ENCODE data around the gene NACA2. TPM values are rescaled to one million over a fixed set of nuclear protein-coding genes. Genes with fewer than 3 reads are reported as not detected.

NACA2 gene
- total and polyA plus RNA-seq, 2 of the 4 experiments (the other 2 are of a cell fraction): not detected

DNA sequence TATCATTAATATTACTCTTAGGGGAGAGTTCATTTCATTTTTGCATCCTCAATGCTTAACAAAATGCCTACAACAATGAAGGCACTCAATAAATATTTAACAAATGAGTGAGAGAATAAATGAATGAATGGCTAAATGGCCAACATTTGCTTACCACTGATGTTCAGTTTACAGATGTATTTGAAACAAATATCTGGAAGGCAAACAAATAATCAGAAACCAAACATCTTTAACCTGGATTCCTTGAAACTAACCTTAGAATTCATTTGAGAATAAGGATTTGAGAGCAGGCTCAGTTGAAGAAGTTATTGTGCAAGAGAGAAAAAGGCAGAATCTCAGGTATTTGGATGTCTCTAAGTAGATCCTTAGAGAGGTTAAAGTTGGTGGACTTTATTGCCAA is 8.4 kb downstream of the NACA2 start:
- no peak overlapping the region for H2BK15ac ChIP-seq (ENCODE audit: low read depth, low read length)
- no peak overlapping the region for H3K27ac ChIP-seq (ENCODE audit: insufficient read depth, low read length)
- H3K4me1 ChIP-seq (ENCODE audit: control insufficient read depth, insufficient read depth, low read length): peaks cover 7% of the 10 kb centered on the region; the same call in 1 of the 2 replicates
- BruUV-seq (replicated peaks): no TSS peak
- H4K5ac ChIP-seq (ENCODE audit: low read depth, low read length): no peak overlapping the region
- CTCF ChIA-PET: interaction anchor here (1.1 kb wide), 1 partner anchor 171 kb away, joined by 3 read pairs; no protein-coding TSS in a partner anchor
- no peak overlapping the region for H4K91ac ChIP-seq (ENCODE audit: insufficient read depth, low read depth, low read length)
- H3K23ac ChIP-seq (ENCODE audit: low read depth, low read length): no peak overlapping the region
- ATAC-seq (ENCODE audit: low read depth) (no peak), DNase-seq (no peak)
- H3K18ac ChIP-seq (ENCODE audit: low read depth, low read length): no peak overlapping the region
- H3K27me3 ChIP-seq (ENCODE audit: control insufficient read depth, insufficient read depth, low read length): no peaks in the 10 kb centered on the region; the same call in 1 of the 2 replicates
- no peak overlapping the region for H2BK20ac ChIP-seq (ENCODE audit: low read depth, low read length)
- in situ Hi-C loops (cut with MboI; ENCODE audit: low sequenced_read_pairs) (no loop called here), dilution Hi-C loops (cut with HindIII; ENCODE audit: low sequenced_read_pairs, unreplicated experiment) (no loop called here), intact Hi-C loops (cut with micrococcal nuclease) (no loop called here)
- H3K56ac ChIP-seq (ENCODE audit: extremely low read depth, insufficient read depth, low read length): no peak overlapping the region
- H4K20me1 ChIP-seq (ENCODE audit: insufficient read depth, low read length): no peaks in the 10 kb centered on the region
- TF ChIP-seq CEBPB (IDR thresholded peaks at IDR 0.05; ENCODE audit: low read depth, low read length): peak; percentile 35; the same call in 1 of the 2 replicates
- no peak for TF ChIP-seq BHLHE40 (IDR thresholded peaks at IDR 0.05; ENCODE audit: low read depth, low read length)
- TF ChIP-seq, protein P1, sequence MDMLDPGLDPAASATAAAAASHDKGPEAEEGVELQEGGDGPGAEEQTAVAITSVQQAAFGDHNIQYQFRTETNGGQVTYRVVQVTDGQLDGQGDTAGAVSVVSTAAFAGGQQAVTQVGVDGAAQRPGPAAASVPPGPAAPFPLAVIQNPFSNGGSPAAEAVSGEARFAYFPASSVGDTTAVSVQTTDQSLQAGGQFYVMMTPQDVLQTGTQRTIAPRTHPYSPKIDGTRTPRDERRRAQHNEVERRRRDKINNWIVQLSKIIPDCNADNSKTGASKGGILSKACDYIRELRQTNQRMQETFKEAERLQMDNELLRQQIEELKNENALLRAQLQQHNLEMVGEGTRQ (IDR thresholded peaks at IDR 0.05; ENCODE audit: low read depth, low read length): no peak
- no peak for TF ChIP-seq MAFK (IDR thresholded peaks at IDR 0.05; ENCODE audit: low read depth, low read length)
- TF ChIP-seq CTCF (conservative IDR thresholded peaks at IDR 0.05; ENCODE audit: low read depth, low read length): no peak
- no peak for TF ChIP-seq RAD21 (IDR thresholded peaks at IDR 0.05; ENCODE audit: low read length)
- TF ChIP-seq MAZ (IDR thresholded peaks at IDR 0.05; ENCODE audit: borderline replicate concordance, low read depth, low read length): no peak
- no peak for TF ChIP-seq MXI1 (IDR thresholded peaks at IDR 0.05; ENCODE audit: borderline replicate concordance, low read depth, low read length)
- no peaks in the 10 kb centered on the region for H3K79me1 ChIP-seq (ENCODE audit: low read depth in 1 of 2, low read length in 2 of 2)
- no peaks in the 10 kb centered on the region for H3K36me3 ChIP-seq (ENCODE audit: control insufficient read depth, insufficient read depth, low read length)
- H2BK5ac ChIP-seq (ENCODE audit: low read depth, low read length, poor library complexity, severe bottlenecking): no peak overlapping the region
- POLR2A ChIA-PET (ENCODE audit: unreplicated experiment): no interaction called here
- no peak overlapping the region for H2AK9ac ChIP-seq (replicated peaks; ENCODE audit: low read depth, low read length, poor library complexity)
- H3K4ac ChIP-seq (ENCODE audit: low read depth, low read length): no peak overlapping the region
- H3K9me1 ChIP-seq (ENCODE audit: insufficient read depth, low read length): peaks cover 3% of the 10 kb centered on the region; the same call in 1 of the 2 replicates
- no peak overlapping the region for H3K4me2 ChIP-seq (ENCODE audit: low read depth, low read length)
- H2AFZ ChIP-seq (replicated peaks; ENCODE audit: low read length, poor library complexity): no peak overlapping the region
- no peak overlapping the region for H3K9ac ChIP-seq (ENCODE audit: low read depth, low read length)
- H4K8ac ChIP-seq (ENCODE audit: low read depth in 2 of 2, low read length in 2 of 2): no peak overlapping the region
- H3K14ac ChIP-seq (replicated peaks; ENCODE audit: low read depth, low read length): no peak overlapping the region
- no peaks in the 10 kb centered on the region for H3K9me3 ChIP-seq (ENCODE audit: control insufficient read depth, insufficient read depth, low read length)
- no peak overlapping the region for H3K4me3 ChIP-seq (ENCODE audit: insufficient read depth, low read depth, low read length)
- H2BK120ac ChIP-seq (ENCODE audit: low read depth, low read length): no peak overlapping the region
- H2AK5ac ChIP-seq (ENCODE audit: low read depth, low read length): no peak overlapping the region

Measured in IMR-90 (cell line).